GDM1 (cell line): ENCODE data around the gene SLC25A47.

ENCODE experiments used
- DNase-seq: peaks from one replicate; lab custom pipeline; 2025; lab: John Stamatoyannopoulos, UW

Gene SLC25A47

DNA sequence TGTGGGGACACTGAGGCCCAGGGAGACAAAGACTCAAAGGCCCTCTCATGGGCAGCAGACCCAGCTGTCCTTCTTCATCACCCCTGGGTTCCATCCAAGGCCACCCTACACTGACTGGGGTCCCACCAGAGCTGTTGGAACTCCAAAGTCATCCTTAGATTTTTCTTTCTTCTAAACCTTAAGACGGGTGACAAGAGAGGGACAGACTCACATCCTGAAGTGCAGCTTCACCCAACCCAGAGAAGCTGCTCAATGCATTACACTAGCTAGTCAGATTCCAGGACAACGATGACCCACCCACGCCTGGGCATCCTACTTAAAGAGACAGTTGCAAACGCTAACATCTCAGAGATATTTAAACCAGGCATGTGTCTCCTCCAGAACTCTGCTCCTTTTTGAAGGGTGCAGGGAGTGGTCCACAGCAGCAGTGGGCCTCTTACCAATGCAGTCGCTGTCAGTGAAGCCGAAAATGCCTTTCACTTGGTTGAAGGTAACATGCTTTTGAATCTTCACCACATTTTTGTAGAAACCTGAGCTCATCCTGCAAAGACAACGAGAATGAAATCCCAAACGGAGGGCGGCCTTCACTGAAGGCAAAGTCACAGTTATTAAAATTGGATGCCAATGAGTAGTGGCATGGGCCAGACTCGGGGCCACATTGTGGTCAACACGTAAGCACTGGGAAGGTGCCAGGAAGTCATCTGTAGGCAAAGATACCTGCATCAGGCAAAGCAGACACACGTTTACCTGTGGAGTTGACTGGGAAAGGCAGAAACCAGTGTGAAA, 23.4 kb downstream of the SLC25A47 start:
- DNase-seq, result no peak

DNA sequence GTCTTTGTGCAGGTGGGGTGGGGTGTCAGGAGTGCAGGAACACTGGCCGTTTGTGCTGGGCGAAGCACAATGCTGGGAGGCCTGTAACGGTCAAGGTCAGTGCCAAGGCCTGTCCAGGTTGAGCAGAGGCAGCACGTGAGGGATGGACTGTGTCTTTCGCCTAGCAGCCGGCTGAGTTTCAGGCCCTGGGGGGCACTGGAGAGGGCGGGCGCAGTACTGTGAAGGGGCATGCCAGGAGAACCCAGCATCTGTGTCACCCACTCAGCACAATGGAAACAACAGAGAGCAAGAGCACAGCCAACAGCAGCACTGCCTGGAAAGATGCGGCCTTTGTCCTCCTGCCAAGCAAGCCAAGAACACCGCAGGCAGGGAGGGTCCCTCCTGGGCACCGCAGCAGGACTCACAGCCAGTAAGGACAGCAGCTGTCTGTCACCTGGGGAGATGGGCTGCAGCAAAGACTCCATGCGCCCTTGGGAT, 25.2 kb downstream of the SLC25A47 start:
- DNase-seq, result no peak

DNA sequence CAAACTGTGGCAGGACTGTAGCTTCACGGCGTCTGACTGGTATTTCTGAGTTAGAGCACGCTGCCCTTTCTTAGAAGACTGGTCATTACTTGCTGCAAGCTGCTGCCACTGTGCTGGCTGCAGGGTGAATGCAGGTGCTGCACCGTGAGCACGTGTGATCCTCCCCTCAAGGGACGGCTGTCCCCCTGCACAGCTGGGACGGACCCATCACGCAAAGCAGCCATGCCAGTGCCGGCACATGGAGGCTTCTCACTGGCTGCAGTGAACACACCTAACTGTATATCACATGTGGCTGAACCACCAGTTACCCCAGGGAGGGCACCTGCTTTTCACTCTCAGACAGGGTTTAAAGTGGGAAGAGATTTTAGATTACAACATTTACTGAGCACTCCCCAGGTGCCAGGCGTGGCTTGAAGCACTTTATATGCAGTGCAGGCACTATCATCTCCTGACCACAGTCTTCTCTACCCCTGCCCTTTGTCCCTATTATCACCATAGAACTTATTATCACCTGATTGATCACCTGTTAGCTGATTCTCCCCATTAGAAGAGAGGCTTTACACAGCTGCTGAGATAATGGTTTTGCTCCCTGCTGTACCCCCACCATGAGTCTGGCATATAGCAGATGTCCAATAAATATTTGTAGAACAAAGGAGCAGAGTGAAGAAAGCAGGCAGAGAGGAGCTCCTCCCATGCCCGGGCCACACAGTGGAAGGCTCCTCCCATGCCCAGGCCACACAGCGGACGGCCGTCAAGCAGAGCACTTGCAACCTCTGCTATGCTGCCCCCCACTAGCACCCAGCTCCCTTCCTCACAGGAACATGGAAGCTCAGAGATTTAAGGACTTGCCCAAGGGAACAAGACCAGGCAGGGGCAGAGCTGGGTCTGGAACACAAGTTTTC, 25.9 kb downstream of the SLC25A47 start:
- no peak for DNase-seq

DNA sequence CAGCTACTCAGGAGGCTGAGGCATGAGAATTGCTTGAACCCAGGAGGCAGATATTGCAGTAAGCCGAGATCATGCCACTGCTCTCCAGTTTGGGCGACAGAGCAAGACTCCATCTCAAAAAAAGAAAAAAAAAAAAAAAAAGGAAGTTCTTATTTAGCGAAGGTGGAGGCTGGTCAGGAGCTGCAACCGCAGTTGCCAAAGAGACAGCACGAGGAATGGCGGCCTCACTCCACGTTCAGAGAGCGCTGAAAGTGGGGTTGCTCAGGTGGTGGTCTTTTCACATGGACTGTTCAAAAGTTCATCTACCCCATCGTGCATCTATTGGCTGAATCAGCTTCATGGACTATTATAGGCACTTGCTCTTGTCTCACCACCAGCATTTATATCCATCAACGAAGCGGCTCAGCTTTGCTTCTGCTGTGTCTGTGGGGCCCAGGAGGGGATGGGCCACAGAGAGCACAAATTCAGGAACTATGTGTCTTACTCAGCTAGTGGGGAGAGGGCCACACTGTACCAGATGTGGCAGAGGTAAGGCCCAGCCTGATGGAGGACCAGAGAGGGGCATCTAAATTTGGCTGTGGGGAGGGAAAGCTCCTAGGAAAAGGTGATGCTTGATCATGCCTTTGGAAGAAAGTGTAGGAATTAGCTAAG, 27.3 kb downstream of the SLC25A47 start:
- DNase-seq, result no peak

DNA sequence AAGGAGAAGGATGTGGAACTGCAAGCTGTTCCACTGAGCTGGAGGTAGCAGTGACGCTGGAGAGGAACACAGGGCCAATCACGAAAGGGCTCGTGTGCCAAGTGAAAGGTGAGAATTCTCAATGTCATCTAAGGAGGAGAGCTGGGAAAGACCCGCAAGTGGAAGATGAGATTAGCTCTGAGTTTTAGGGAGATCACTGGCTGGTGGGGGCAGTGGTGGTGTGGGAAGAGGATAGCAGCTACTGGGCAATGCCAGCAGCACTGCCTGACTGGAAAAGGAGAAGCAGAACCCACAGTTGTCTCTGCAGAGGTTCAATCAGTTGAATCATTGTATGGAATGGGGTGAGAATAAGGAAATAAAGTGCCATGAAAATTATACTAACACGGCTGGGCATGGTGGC, 27.8 kb downstream of the SLC25A47 start:
- DNase-seq, result no peak

DNA sequence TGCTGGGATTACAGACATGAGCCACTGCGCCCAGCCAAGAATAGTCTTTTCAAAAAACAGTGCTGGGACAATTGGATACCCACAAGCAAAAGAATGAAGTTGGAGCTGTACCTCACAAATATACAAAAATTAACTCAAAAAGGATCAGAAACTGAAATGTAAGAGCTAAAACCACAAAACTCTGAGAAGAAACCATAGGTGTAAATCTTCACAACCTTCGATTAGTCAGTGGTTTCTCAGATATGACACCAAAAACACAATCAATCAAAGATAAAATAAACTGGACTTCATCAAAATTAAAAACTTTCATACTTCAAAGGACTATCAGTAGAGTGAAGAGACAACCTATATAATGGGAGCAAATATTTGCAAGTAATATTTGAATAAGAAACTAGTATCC, 35.3 kb downstream of the SLC25A47 start:
- DNase-seq, result no peak

DNA sequence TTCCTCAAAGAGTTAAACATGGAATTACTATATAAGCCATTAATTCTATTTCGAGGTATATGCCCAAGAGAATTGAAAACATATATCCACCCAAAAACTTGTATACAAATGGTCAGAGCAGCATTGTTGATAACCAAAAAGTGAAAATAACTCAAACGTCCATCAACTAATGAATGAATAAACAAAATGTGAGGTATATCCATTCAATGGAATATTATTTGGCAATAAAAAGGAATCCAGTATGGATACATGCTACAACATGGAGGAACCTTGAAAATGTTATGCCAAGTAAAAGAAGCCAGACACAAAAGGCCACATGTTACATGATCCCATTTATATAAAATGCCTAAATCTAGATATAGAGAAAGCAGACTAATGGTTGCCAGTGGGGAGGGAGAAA, 36.0 kb downstream of the SLC25A47 start:
- no peak for DNase-seq

DNA sequence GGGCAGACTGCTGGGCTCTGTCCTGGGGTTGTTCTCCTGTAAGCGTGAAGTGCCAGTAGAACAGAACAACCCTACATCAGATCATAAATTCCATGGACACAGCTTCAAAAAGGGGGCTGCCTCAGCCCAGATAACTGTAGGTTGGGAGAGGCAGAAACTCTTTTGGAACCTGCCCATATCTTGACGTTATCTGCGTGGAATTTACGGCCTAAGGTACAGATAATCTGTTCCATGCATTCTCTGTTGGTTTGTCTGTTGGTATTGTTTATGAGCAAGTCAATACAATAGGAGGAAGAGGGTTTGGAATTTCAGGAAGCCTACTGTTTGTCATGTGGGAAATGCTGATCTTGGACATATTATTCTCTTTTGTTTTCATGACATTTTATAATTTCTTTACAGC, 36.7 kb downstream of the SLC25A47 start:
- DNase-seq, result no peak

DNA sequence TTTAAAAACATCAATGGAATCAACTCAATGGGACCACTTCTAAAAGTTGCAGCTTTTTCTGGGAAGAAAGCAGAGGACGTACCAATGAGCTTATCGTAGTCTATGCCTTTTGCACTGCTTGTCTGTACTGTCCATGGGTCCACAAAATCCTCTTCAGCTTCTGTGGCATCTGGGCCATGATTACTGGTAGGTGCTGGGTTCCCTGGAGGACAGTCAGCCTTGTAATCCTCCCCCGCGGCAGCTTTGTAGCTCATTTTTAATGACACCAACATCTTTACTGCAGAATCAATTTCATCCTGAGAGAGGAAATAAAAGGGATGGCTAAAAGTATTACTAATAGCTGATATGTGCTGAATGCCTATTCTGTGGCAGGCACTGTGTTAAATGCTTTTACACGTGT, 38.5 kb downstream of the SLC25A47 start:
- DNase-seq, result no peak

DNA sequence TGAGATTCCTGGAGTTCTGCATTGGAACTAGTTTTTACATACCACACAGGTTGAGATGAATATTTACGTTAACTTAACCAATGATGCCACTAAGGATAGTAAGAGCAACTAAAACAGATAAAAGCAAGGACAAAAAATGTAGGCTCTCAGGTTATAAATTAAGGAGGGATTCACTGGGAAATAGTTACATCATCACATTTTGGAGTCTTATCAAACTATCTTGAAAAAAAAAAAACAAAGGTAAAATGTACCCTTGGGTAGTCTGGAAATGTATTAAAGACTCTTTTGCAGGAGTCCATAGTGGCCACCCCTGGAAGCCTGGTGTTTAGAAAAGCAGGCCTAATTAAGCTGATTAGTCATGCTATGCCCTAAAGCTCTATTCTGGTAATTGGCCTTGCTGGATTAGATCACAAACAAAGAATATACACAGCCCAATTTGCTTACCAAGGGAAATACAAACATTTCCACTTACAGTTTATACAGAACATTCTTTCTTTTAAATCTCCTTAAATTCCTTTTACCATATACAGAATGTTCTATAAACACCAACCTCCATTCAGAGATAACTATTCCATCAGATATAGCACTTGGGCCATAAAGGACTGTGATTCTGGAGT, 39.3 kb downstream of the SLC25A47 start:
- DNase-seq, result no peak

DNA sequence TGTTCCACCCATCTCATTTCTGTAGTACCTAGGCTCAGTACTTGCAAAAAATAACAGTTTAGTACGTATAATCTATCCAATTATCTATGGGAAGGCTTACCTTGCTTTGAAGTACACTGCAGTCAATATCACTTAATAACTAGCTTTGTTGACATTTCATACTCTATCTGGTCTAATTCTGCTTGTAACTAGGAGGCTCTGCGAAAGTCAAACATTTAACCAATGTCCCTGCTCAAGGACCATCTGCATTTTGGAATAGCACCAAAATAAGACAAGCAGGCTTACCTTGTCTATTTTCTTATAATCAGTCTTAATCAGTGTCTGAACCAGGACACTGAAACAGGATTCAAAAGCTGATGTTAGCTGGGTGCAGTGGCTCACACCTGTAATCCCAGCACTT, 39.9 kb downstream of the SLC25A47 start:
- DNase-seq, result no peak

DNA sequence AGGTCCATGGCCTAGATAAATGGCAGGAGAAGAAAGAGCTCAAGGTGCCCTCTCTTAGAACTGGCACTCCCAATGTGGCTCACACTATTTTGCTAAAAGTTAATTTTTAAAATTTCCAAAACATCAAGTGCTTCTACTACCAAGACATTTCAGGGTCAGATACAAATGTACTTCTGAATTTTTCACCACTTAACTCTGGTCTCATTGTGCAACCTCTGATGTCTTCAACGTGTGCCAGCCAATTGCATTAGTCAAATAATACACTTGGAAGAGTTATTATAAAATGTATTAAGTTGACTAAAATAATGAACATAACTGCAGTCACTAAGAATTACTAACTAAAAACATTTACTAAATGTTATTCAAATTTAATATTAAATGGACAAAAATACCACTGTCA, 41.3 kb downstream of the SLC25A47 start:
- DNase-seq, result no peak

DNA sequence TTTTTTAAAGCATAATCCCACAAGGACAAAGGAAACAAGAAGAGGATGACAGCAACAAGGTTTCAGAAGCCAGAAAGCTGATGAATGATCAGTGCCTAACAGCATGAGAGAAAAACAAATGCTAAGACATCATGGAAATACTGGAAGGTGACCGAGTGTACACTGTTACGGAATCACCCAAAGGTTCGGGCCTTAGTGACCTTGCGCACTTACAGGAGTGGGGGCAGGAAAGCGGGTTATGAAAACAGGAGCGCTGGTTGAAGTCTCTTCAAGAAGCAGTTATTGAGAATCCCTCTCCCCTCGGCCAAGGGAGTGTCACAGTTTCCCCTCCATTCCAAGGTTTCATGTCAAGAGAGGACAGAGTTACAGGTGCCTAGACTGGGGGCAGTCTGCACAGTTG, 42.6 kb downstream of the SLC25A47 start:
- no peak for DNase-seq

DNA sequence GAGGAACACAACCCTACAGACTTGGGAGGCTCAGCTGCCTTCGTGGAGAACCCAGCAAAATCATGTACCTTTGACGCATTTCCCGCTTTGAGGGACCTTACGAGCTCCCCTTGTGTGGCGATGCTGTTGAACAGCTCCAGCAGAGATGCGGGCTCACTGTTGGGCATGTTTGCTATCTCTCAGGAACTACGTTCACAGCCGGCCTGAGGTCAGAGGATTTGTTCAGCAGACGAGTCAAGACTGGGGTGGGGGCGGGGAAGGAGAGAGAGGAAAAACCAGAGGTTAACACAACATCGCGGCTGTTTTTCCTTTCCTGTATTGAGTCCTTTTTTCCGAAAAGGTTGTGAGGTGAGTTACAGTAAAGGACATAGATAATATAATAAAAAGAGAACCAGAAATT, 45.9 kb downstream of the SLC25A47 start:
- DNase-seq, result no peak

DNA sequence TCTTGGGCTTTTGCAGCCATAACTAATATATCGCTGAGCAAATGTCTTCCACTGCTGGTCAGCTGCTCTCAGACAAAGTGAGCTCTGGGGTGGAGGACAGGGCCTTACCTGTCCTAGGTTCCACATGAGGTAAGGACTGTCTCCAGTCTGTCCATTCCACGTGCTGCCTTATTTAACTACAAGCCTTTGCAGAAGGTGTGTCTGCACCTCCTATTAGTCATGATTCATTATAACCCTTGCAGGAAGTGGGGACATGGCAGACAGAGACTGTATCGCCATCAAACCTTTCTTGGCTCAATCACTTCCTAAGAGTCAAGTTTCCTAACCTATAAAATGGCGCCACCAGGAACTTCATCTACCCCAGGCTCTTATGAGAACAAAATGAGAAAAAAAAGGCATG, 46.9 kb downstream of the SLC25A47 start:
- DNase-seq, result no peak

DNA sequence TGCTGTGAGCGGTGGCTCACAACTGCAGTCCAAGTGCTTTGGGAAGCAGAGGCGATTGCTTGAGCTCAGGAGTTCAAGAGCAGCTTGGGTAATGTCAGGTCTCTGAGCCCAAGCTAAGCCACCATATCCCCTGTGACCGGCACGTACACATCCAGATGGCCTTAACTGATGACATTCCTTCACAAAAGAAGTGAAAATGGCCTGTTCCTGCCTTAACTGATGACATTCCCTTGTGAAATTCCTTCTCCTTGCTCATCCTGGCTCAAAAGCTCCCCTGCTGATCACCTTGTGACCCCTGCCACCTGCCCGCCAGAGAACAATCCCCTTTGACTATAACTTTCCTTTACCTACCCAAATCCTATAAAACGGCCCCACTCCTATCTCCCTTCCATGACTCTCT, 48.6 kb downstream of the SLC25A47 start:
- no peak for DNase-seq

DNA sequence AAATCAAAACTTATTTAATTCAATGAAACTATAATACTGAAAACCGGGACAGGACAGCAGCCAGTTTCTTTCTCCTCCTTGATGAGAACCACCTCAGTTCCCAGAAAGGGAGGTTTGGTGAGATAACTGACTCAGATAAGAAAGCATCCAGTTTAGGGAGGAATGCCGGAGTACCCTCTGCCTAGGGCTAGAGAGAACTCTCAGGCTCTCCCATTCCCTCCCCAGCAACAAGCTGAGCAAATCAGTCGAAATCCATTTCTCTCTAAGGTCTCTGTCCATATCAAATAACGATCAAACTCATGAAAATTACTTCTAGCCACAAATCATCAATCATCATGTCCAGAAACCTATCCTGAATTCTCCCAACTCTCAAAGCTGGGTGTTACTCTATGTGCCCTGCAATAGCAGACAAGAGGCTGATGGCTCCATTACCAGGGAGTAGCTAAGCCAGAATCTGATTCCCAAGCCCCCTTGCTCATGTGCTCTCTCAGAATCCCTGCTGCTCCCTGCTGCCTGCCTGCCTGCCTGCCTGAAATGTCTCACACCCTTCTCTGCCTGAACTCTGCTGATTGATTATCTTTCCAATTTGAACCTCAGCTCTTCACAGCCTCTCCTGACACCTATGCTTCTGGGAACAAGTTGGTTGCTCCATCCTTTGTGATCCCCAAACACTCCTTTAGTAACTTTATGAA, 49.4 kb downstream of the SLC25A47 start:
- DNase-seq, result no peak

DNA sequence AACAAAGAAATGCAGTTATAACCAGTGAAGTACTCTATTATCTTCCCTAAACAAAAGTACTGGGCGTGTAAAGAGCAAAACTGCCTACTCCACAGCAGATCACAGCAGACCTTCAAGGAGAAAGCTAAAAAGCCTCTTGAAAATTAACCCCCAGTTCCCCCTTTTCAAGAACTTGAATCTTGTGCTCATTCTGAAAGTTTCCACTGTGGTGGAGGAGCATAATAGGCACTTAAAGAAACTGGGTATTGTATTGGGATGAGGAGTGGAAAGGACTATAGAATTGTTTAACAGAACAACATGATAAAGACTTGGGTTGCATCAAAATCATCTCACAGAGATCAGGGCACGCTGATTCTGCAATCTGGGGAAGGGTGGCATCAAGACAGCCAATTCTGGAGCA, 51.1 kb downstream of the SLC25A47 start:
- no peak for DNase-seq

DNA sequence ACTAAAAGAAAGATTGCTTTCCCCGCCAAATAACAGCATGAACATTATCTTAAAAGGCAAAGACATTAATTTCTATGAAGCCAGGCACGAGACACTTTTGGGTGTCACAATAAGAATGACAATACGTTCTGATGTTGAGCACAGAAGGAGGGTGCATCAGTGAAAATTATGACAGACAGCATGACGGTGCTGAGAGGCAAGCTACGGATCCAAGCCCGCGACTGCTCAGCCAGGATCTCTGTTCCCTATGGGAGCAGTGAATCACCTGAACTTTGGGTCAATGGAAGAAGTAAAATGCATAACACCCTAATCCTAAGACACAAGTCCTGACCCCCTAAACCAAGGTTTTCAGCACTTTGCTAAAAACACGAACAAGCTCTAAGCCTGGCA, 51.7 kb downstream of the SLC25A47 start:
- no peak for DNase-seq

DNA sequence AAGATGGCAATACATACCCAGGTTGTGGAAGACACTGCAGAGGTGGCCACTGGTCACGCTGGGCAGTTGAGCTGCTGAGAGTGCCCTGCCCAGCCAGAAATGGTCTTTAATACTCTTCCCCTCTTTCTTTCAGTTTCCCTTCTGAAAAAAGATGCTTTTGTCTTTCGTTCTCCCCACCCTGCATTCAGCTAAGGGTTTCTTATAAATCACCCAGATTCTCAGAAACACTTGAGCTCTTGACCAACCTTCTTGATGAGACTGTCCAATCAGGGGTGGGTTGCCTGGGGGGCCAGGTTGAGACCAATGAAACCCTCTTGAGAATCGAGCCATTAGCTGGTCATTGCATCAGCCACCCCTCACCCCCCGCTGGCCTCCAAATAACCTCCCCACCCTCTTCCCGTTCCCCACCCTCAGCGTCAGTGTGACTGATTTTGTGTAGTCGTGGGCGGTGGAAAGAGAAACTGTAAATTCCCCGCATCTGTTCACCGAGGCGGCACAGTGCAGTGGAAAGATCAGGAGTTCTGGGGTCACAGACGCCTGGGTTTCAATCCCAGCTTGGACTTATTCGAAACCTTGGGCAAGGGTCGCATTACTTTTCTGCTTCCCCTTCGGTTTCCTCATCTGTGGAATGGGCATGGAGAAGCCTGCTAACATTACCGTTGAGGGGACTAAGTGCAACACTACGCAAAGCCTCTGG, 52.3 kb downstream of the SLC25A47 start:
- DNase-seq, result peak; percentile 24
